Central memory CD8-positive, alpha-beta T cell (primary cell): ENCODE results near the gene PRPSAP2.
"Not testable (repeated sequence)": the region's sequence is repeated elsewhere in the genome, so short reads cannot be mapped to it uniquely, and the experiment has no call there.

Experiments
- ATAC-seq: fragments of 150-1000 bp; cut with Tn5 transposase; replicated peaks from 2 replicates; pipeline ENCODE4 v1.10.0; 2022; ENCODE audit warnings: mild to moderate bottlenecking, moderate FRiP score, moderate number of reproducible peaks; ENCODE audit not compliant: poor library complexity, severe bottlenecking; ENCODE audit errors: extremely low read depth
- DNase-seq, 2 donors: peaks; one replicate each; pipeline ENCODE4 v3.0.0; 2021; ENCODE audit warnings: low spot score in 2 of 2
- H3K27ac Mint-ChIP-seq: one replicate; pipeline ENCODE4 v1.8.0; 2022; ENCODE audit warnings: low read depth, mild to moderate bottlenecking, moderate library complexity, mixed read lengths
- H3K27me3 Mint-ChIP-seq: one replicate; pipeline ENCODE4 v1.8.0; 2022; ENCODE audit warnings: mixed read lengths
- H3K36me3 Mint-ChIP-seq: one replicate; pipeline ENCODE4 v1.8.0; 2022; ENCODE audit warnings: mild to moderate bottlenecking, moderate library complexity, mixed read lengths; ENCODE audit not compliant: insufficient read depth
- H3K4me1 Mint-ChIP-seq: one replicate; pipeline ENCODE4 v1.8.0; 2022; ENCODE audit warnings: mixed read lengths
- H3K4me3 Mint-ChIP-seq: one replicate; pipeline ENCODE4 v1.8.0; 2022; ENCODE audit warnings: mild to moderate bottlenecking, moderate library complexity, mixed read lengths
- H3K9me3 Mint-ChIP-seq: one replicate; pipeline ENCODE4 v1.8.0; 2022; ENCODE audit warnings: mixed read lengths

PRPSAP2 gene

GRCh38 chr17:18905226-18905625 is 47.3 kb downstream of the PRPSAP2 start:
- no peaks in the 10 kb centered on the region for H3K27me3 Mint-ChIP-seq
- H3K27ac Mint-ChIP-seq, result no peak overlapping the region
- H3K36me3 Mint-ChIP-seq, result peaks cover 25% of the 10 kb centered on the region
- peaks cover 28% of the 10 kb centered on the region for H3K4me1 Mint-ChIP-seq
- no peaks in the 10 kb centered on the region for H3K9me3 Mint-ChIP-seq
- ATAC-seq (no peak), DNase-seq (no peak)
- no peak overlapping the region for H3K4me3 Mint-ChIP-seq

- Mint-ChIP-seq H3K4me3 (no peak overlapping the region), H3K36me3 (peaks cover 55% of the 10 kb centered on the region)
These were observed 52.4 kb downstream of the PRPSAP2 start for GRCh38 chr17:18910326-18910725.

GRCh38 chr17:18910881-18911280 is 53.0 kb downstream of the PRPSAP2 start:
- H3K4me3 Mint-ChIP-seq, result no peak overlapping the region
- no peak overlapping the region for H3K27ac Mint-ChIP-seq
- no peak for DNase-seq
- H3K27me3 Mint-ChIP-seq, result no peaks in the 10 kb centered on the region
- H3K36me3 Mint-ChIP-seq, result peaks cover 59% of the 10 kb centered on the region
- H3K4me1 Mint-ChIP-seq, result peaks cover 5% of the 10 kb centered on the region
- no peak for ATAC-seq
- no peaks in the 10 kb centered on the region for H3K9me3 Mint-ChIP-seq

More at GRCh38 chr17:18910326-18910725, 52.4 kb downstream of the PRPSAP2 start:
- H3K4me1 Mint-ChIP-seq, result peaks cover 5% of the 10 kb centered on the region
- H3K27me3 Mint-ChIP-seq, result no peaks in the 10 kb centered on the region
- H3K27ac Mint-ChIP-seq, result no peak overlapping the region
- no peaks in the 10 kb centered on the region for H3K9me3 Mint-ChIP-seq
- ATAC-seq (no peak), DNase-seq (no peak)

- no peaks in the 10 kb centered on the region for H3K27me3 Mint-ChIP-seq
- H3K4me1 Mint-ChIP-seq, result peaks cover 28% of the 10 kb centered on the region
- DNase-seq (no peak), ATAC-seq (no peak)
- no peaks in the 10 kb centered on the region for H3K9me3 Mint-ChIP-seq
- no peak overlapping the region for H3K4me3 Mint-ChIP-seq
- peaks cover 41% of the 10 kb centered on the region for H3K36me3 Mint-ChIP-seq
- H3K27ac Mint-ChIP-seq, result no peak overlapping the region
These were observed 59.0 kb downstream of the PRPSAP2 start for GRCh38 chr17:18916816-18917500.

- peaks cover 35% of the 10 kb centered on the region for H3K36me3 Mint-ChIP-seq
- no peaks in the 10 kb centered on the region for H3K27me3 Mint-ChIP-seq
- H3K27ac Mint-ChIP-seq, result no peak overlapping the region
- no peak overlapping the region for H3K4me3 Mint-ChIP-seq
- peaks cover 31% of the 10 kb centered on the region for H3K4me1 Mint-ChIP-seq
- no peak for DNase-seq
- ATAC-seq, result no peak
- no peaks in the 10 kb centered on the region for H3K9me3 Mint-ChIP-seq
These were observed 59.6 kb downstream of the PRPSAP2 start for GRCh38 chr17:18917506-18918032.

- DNase-seq (no peak), ATAC-seq (no peak)
- H3K36me3 Mint-ChIP-seq, result peaks cover 27% of the 10 kb centered on the region
- no peaks in the 10 kb centered on the region for H3K9me3 Mint-ChIP-seq
- peaks cover 31% of the 10 kb centered on the region for H3K4me1 Mint-ChIP-seq
- H3K27me3 Mint-ChIP-seq, result no peaks in the 10 kb centered on the region
- H3K4me3 Mint-ChIP-seq, result no peak overlapping the region
- no peak overlapping the region for H3K27ac Mint-ChIP-seq
These were observed 62.0 kb downstream of the PRPSAP2 start for GRCh38 chr17:18919963-18920362.

GRCh38 chr17:18920911-18921441 is 63.0 kb downstream of the PRPSAP2 start:
- no peaks in the 10 kb centered on the region for H3K9me3 Mint-ChIP-seq
- DNase-seq (no peak), ATAC-seq (no peak)
- H3K27me3 Mint-ChIP-seq, result no peaks in the 10 kb centered on the region
- peaks cover 18% of the 10 kb centered on the region for H3K36me3 Mint-ChIP-seq
- no peak overlapping the region for H3K27ac Mint-ChIP-seq
- H3K4me1 Mint-ChIP-seq, result peaks cover 37% of the 10 kb centered on the region
- no peak overlapping the region for H3K4me3 Mint-ChIP-seq

GRCh38 chr17:18921485-18921884 is 63.6 kb downstream of the PRPSAP2 start:
- H3K27me3 Mint-ChIP-seq, result no peaks in the 10 kb centered on the region
- ATAC-seq (no peak), DNase-seq (no peak)
- H3K4me3 Mint-ChIP-seq, result no peak overlapping the region
- H3K9me3 Mint-ChIP-seq, result no peaks in the 10 kb centered on the region
- H3K27ac Mint-ChIP-seq, result no peak overlapping the region
- peaks cover 15% of the 10 kb centered on the region for H3K36me3 Mint-ChIP-seq
- peaks cover 37% of the 10 kb centered on the region for H3K4me1 Mint-ChIP-seq

GRCh38 chr17:18921912-18922451 is 64.1 kb downstream of the PRPSAP2 start:
- DNase-seq, result no peak
- H3K27me3 Mint-ChIP-seq, result no peaks in the 10 kb centered on the region
- ATAC-seq, result no peak
- H3K27ac Mint-ChIP-seq, result no peak overlapping the region
- H3K4me1 Mint-ChIP-seq, result peaks cover 37% of the 10 kb centered on the region
- peak overlapping the region; percentile 1 for H3K4me3 Mint-ChIP-seq
- H3K9me3 Mint-ChIP-seq, result no peaks in the 10 kb centered on the region
- peaks cover 15% of the 10 kb centered on the region for H3K36me3 Mint-ChIP-seq

GRCh38 chr17:18922596-18922995 is 64.7 kb downstream of the PRPSAP2 start:
- Mint-ChIP-seq H3K36me3 (peaks cover 13% of the 10 kb centered on the region), H3K4me1 (peaks cover 37% of the 10 kb centered on the region)
- DNase-seq, H3K27ac Mint-ChIP-seq, H3K27me3 Mint-ChIP-seq, H3K4me3 Mint-ChIP-seq, ATAC-seq, H3K9me3 Mint-ChIP-seq: not testable (repeated sequence)

GRCh38 chr17:18925187-18925586 is 67.3 kb downstream of the PRPSAP2 start:
- Mint-ChIP-seq H3K9me3 (no peaks in the 10 kb centered on the region), H3K36me3 (peaks cover 18% of the 10 kb centered on the region), H3K4me1 (peaks cover 22% of the 10 kb centered on the region), H3K4me3 (no peak overlapping the region), H3K27ac (no peak overlapping the region), H3K27me3 (no peaks in the 10 kb centered on the region)
- ATAC-seq (no peak), DNase-seq (no peak)

GRCh38 chr17:18928628-18929125 is 70.7 kb downstream of the PRPSAP2 start:
- Mint-ChIP-seq H3K27me3 (no peaks in the 10 kb centered on the region), H3K4me3 (no peak overlapping the region), H3K4me1 (peaks cover 15% of the 10 kb centered on the region), H3K9me3 (no peaks in the 10 kb centered on the region), H3K27ac (no peak overlapping the region), H3K36me3 (peaks cover 32% of the 10 kb centered on the region)
- ATAC-seq, result no peak
- DNase-seq, result no peak
